Measurements from ENCODE around the gene RPL5. TPM values are rescaled to one million over a fixed set of nuclear protein-coding genes. Genes with fewer than 3 reads are reported as not detected.

RPL5 gene
- total and polyA plus RNA-seq, 2 of the 4 experiments (the other 2 are of a cell fraction) = 1,406 to 1,679 TPM

GRCh38 chr1:92876351-92876750, 44.5 kb downstream of the RPL5 start:
- no peak overlapping the region for H3K4ac ChIP-seq (ENCODE audit: low read depth, low read length)
- H3K18ac ChIP-seq (ENCODE audit: low read depth, low read length) = no peak overlapping the region
- H3K4me3 ChIP-seq (ENCODE audit: insufficient read depth, low read depth, low read length) = no peak overlapping the region
- in situ Hi-C loops (cut with MboI; ENCODE audit: low sequenced_read_pairs) (no loop called here), intact Hi-C loops (cut with micrococcal nuclease) (loop anchor here (5.0 kb wide), 1 partner anchor 66 kb away; no protein-coding TSS in a partner anchor), dilution Hi-C loops (cut with HindIII; ENCODE audit: low sequenced_read_pairs, unreplicated experiment) (no loop called here)
- peak overlapping the region; percentile 27; the same call in 1 of the 2 replicates for H2BK20ac ChIP-seq (ENCODE audit: low read depth, low read length)
- H3K4me2 ChIP-seq (ENCODE audit: low read depth, low read length) = no peak overlapping the region
- TF ChIP-seq NFE2L2 (IDR thresholded peaks at IDR 0.05; ENCODE audit: low read depth, low read length) (no peak), RAD21 (IDR thresholded peaks at IDR 0.05; ENCODE audit: low read length) (no peak), CEBPB (IDR thresholded peaks at IDR 0.05; ENCODE audit: low read depth, low read length) (no peak), USF2 (IDR thresholded peaks at IDR 0.05; ENCODE audit: low read depth, low read length) (no peak), ELK1 (IDR thresholded peaks at IDR 0.05; ENCODE audit: borderline replicate concordance, low read depth, low read length) (no peak)
- no peaks in the 10 kb centered on the region for H3K9me1 ChIP-seq (ENCODE audit: insufficient read depth, low read length)
- ATAC-seq (ENCODE audit: low read depth) (no peak), DNase-seq (no peak)
- no peaks in the 10 kb centered on the region for H4K20me1 ChIP-seq (ENCODE audit: insufficient read depth, low read length)
- H2BK120ac ChIP-seq (ENCODE audit: low read depth, low read length) = no peak overlapping the region
- peak overlapping the region; percentile 68; the same call in 1 of the 2 replicates for H3K14ac ChIP-seq (replicated peaks; ENCODE audit: low read depth, low read length)
- H3K36me3 ChIP-seq (ENCODE audit: control insufficient read depth, insufficient read depth, low read length) = peaks cover 2% of the 10 kb centered on the region; the same call in 1 of the 2 replicates
- no peak overlapping the region for H2AK5ac ChIP-seq (ENCODE audit: low read depth, low read length)
- POLR2A ChIA-PET (ENCODE audit: unreplicated experiment) = no interaction called here
- H3K23ac ChIP-seq (ENCODE audit: low read depth, low read length) = no peak overlapping the region
- no peak overlapping the region for H3K9ac ChIP-seq (ENCODE audit: low read depth, low read length)
- no peak overlapping the region for H2AFZ ChIP-seq (replicated peaks; ENCODE audit: low read length, poor library complexity)
- H2BK15ac ChIP-seq (ENCODE audit: low read depth, low read length) = no peak overlapping the region
- H3K79me1 ChIP-seq (ENCODE audit: low read depth in 1 of 2, low read length in 2 of 2) = no peaks in the 10 kb centered on the region; a peak in 1 of 4 replicates
- no peak overlapping the region for H2AK9ac ChIP-seq (replicated peaks; ENCODE audit: low read depth, low read length, poor library complexity)
- WGBS, 2 experiments (ENCODE audit: extremely low coverage in 2 of 2, insufficient read length in 1 of 2) = 100% methylated on average over 1 of the region's 4 CpGs; no CpG with 5 or more reads in 1 of the 2 experiments
- H3K9me3 ChIP-seq (ENCODE audit: control insufficient read depth, insufficient read depth, low read length) = peaks cover 5% of the 10 kb centered on the region
- H2BK5ac ChIP-seq (ENCODE audit: low read depth, low read length, poor library complexity, severe bottlenecking) = no peak overlapping the region
- H3K27me3 ChIP-seq (ENCODE audit: control insufficient read depth, insufficient read depth, low read length) = no peaks in the 10 kb centered on the region
- no peak overlapping the region for H4K5ac ChIP-seq (ENCODE audit: low read depth, low read length)
- H3K56ac ChIP-seq (ENCODE audit: extremely low read depth, insufficient read depth, low read length) = no peak overlapping the region
- CTCF ChIA-PET = interaction anchor here (1.0 to 1.7 kb wide), 3 partner anchors 9 to 118 kb away, joined by 3 to 6 read pairs (median 5); partner anchors contain the start of gene DIPK1A
- H3K4me1 ChIP-seq (ENCODE audit: control insufficient read depth, insufficient read depth, low read length) = no peaks in the 10 kb centered on the region
- H4K8ac ChIP-seq (ENCODE audit: low read depth in 2 of 2, low read length in 2 of 2) = no peak overlapping the region
- no peak overlapping the region for H3K27ac ChIP-seq (ENCODE audit: insufficient read depth, low read length)
- BruUV-seq (replicated peaks) = no TSS peak
- H4K91ac ChIP-seq (ENCODE audit: insufficient read depth, low read depth, low read length) = no peak overlapping the region

Data from IMR-90 (cell line).